Heart left ventricle (tissue), 16 donors: ENCODE measurements around the gene CISD2. TPM values are rescaled to one million over a fixed set of nuclear protein-coding genes. Genes with fewer than 3 reads are reported as not detected.

ENCODE experiments used
- ATAC-seq, 4 donors: fragments of 200-7000 bp; cut with Tn5 transposase; one replicate each; pipeline ENCODE4 v1.9.1; 2020 to 2022; ENCODE audit warnings: moderate library complexity in 4 of 4, mild to moderate bottlenecking in 3 of 4, moderate number of reproducible peaks in 1 of 4
- DNase-seq, 5 donors: peaks; one replicate each; pipeline ENCODE4 v3.0.0-alpha.2; 2020
- H3K27ac ChIP-seq, 12 donors: fragments of 200-600 bp; sonication (generic) in 4 of 12; one replicate each; pipeline versions ENCODE4 v1.5.0 to v1.8.0; 2016 to 2022; ENCODE audit warnings: mild to moderate bottlenecking in 2 of 12
- H3K27me3 ChIP-seq, 9 donors: fragments of 200-600 bp; sonication (generic) in 2 of 9; one replicate each; pipeline versions ENCODE4 v1.5.1 to v1.8.0; 2016 to 2022; ENCODE audit warnings: mild to moderate bottlenecking in 3 of 9
- H3K36me3 ChIP-seq, 9 donors: fragments of 200-600 bp; sonication (generic) in 2 of 9; one replicate each; pipeline versions ENCODE4 v1.5.0 to v1.8.0; 2018 to 2022; ENCODE audit warnings: mild to moderate bottlenecking in 2 of 9
- H3K4me1 ChIP-seq, 12 donors: fragments of 200-600 bp; sonication (generic) in 4 of 12; one replicate each; pipeline versions ENCODE4 v1.5.0 to v1.8.0; 2016 to 2022; ENCODE audit warnings: mild to moderate bottlenecking in 3 of 12
- H3K4me3 ChIP-seq, 12 donors: fragments of 200-600 bp; sonication (generic) in 4 of 12; one replicate each; pipeline versions ENCODE4 v1.5.0 to v1.8.0; 2017 to 2022; ENCODE audit warnings: mild to moderate bottlenecking in 9 of 12, moderate library complexity in 4 of 12
- H3K9me3 ChIP-seq, 12 donors: fragments of 200-600 bp; sonication (generic) in 4 of 12; one replicate each; pipeline versions ENCODE4 v1.5.0 to v1.8.0; 2016 to 2022; ENCODE audit warnings: mild to moderate bottlenecking in 1 of 12
- CTCF ChIP-seq, 12 donors: fragments of 200-600 bp; sonication (generic) in 4 of 12; IDR thresholded peaks; one replicate each; pipeline versions ENCODE4 v1.5.0 to v1.8.0; 2018 to 2022; ENCODE audit warnings: antibody characterized with exemption in 12 of 12, mild to moderate bottlenecking in 5 of 12
- POLR2A ChIP-seq, 2 donors: fragments of 450-650 bp; IDR thresholded peaks; one replicate each; pipeline ENCODE4 v1.6.1; 2017; ENCODE audit warnings: antibody characterized with exemption in 2 of 2, mild to moderate bottlenecking in 2 of 2, moderate library complexity in 2 of 2
- WGBS, 4 donors: extraction: QIAGEN DNeasy Blood & Tissue Kit in 2 of 4; methylation state at CpG; one replicate each; pipeline versions ENCODE4 v1.1.5 to v1.1.7; 2013 to 2018; 5-methylcytosine and 5-hydroxymethylcytosine counted together
- intact Hi-C, 10 donors: fragments of 100-400 bp; cut with DNase I; formaldehyde crosslinking; loops; one replicate each; pipeline versions ENCODE4 v1.11.1 to v1.14.2; 2022
- polyA plus RNA-seq, 2 donors: library from polyadenylated mRNA; stranded (reverse); fragments of 200-250 nt; gene quantifications; one replicate each; pipeline ENCODE4 v1.2.3, GENCODE V29; 2013
- total RNA-seq, 9 donors: library from RNA; depleted of rRNA in 2 of 9; stranded (reverse); fragments of >200 nt in 2 of 9; fragmentation: NEBNext Ultra II Directional in 3 of 9; extraction: Animal tissue kit (Norgen Biotek cat#: 25700) in 3 of 9; gene quantifications; one replicate each; pipeline versions ENCODE4 v1.1.0 to v1.2.4, GENCODE V29; 2016 to 2023
- donor health status: ischemic (EF 13 %, LVEDD 7.1; RV severe dilation, severe dysfunction).
- donor health status: healthy with polysubstance abuse.
- donor health status: DM: no; HTN: yes; CAD: no.
- donor health status: DM: no; HTN: no; CAD: no.
- donor health status: ischemic (EF 25% LVEDD 6.9; RV normal size, moderate dysfunction).
- donor health status: ischemic (EF 25% LVEDD 5.7; RV mildly dilated, moderate dysfunction).
- donor health status: healthy.
- donor health status: DM: yes; HTN: yes; CAD: no.
- donor health status: ischemic (EF 35%, LVEDD 5.7; RV mildly dilated, moderate dysfunction).
- donor health status: nonischemic (EF 11% LVEDD 7.7; RV severe dilation, severe dysfunction).
- donor health status: DM: yes; HTN: yes; CAD: no.
- donor health status: PGD.
- donor health status: ischemic (EF 29% LVEDD 5.4; RV normal size, mild dysfunction).
- donor health status: nonischemic (EF 23%, LVEDD 6.1; RV moderate dilation, normal function).

The CISD2 gene
- total and polyA plus RNA-seq, 11 donors, result 9.0 to 35.8 (median 18.4) TPM

- ATAC-seq, result no peak
- no peaks in the 10 kb centered on the region for H3K9me3 ChIP-seq
- DNase-seq, result no peak
- no peak for TF ChIP-seq POLR2A (IDR thresholded peaks at IDR 0.05)
- TF ChIP-seq CTCF (IDR thresholded peaks at IDR 0.05), result no peak
- peak overlapping the region in 5 of 12 donors; percentile 10 to 100 (median 100) for H3K27ac ChIP-seq
- peaks cover 0 to 35% (median 7%) of the 10 kb centered on the region in 9 donors for H3K36me3 ChIP-seq
- WGBS, 4 donors, result 20 to 29% (median 22%) methylated on average over 4 of the region's 4 CpGs
- no peaks in the 10 kb centered on the region for H3K27me3 ChIP-seq
- H3K4me3 ChIP-seq, result peak overlapping the region in 10 of 12 donors; percentile 1 to 95 (median 90)
- H3K4me1 ChIP-seq, result peaks cover 11 to 66% (median 62%) of the 10 kb centered on the region in 12 donors
- intact Hi-C loops, result loop anchor here in 4 of 10 donors (5.0 to 10.0 kb wide), 4 partner anchors 191 to 319 kb away; partner anchors contain the start of genes SLC9B1 (in 2 of the 4) and NFKB1 (in 1 of the 4)
Observed at GRCh38 chr4:102823464-102823863, 45.3 kb upstream of the CISD2 start.

- intact Hi-C loops, result loop anchor here in 4 of 10 donors (5.0 to 10.0 kb wide), 4 partner anchors 191 to 319 kb away; partner anchors contain the start of genes SLC9B1 (in 2 of the 4) and NFKB1 (in 1 of the 4)
- Histone ChIP-seq H3K27ac (peak overlapping the region in 5 of 12 donors; percentile 10 to 100 (median 100)), H3K27me3 (no peaks in the 10 kb centered on the region), H3K4me1 (peaks cover 9 to 66% (median 62%) of the 10 kb centered on the region in 12 donors), H3K36me3 (peaks cover 0 to 31% (median 7%) of the 10 kb centered on the region in 9 donors), H3K4me3 (peak overlapping the region in 10 of 12 donors; percentile 9 to 95 (median 90)), H3K9me3 (no peaks in the 10 kb centered on the region)
- DNase-seq (no peak), ATAC-seq (no peak)
- WGBS, 4 donors, result 31 to 41% (median 35%) methylated on average over 4 of the region's 4 CpGs
- TF ChIP-seq POLR2A (IDR thresholded peaks at IDR 0.05), result no peak
- no peak for TF ChIP-seq CTCF (IDR thresholded peaks at IDR 0.05)
Observed at GRCh38 chr4:102823897-102824296, 44.9 kb upstream of the CISD2 start.

GRCh38 chr4:102824398-102824797, 44.4 kb upstream of the CISD2 start:
- H3K27me3 ChIP-seq, result no peaks in the 10 kb centered on the region
- WGBS, 4 donors, result 6 to 9% (median 6%) methylated on average over 2 of the region's 2 CpGs
- H3K36me3 ChIP-seq, result peaks cover 0 to 28% (median 7%) of the 10 kb centered on the region in 9 donors
- H3K27ac ChIP-seq, result peak overlapping the region in 11 of 12 donors; percentile 100
- H3K4me3 ChIP-seq, result peak overlapping the region; percentile 83 to 99 (median 91)
- ATAC-seq (no peak), DNase-seq (no peak)
- intact Hi-C loops, result loop anchor here in 4 of 10 donors (5.0 to 10.0 kb wide), 4 partner anchors 190 to 320 kb away; partner anchors contain the start of genes SLC9B1 (in 2 of the 4) and NFKB1 (in 1 of the 4)
- no peaks in the 10 kb centered on the region for H3K9me3 ChIP-seq
- TF ChIP-seq POLR2A (IDR thresholded peaks at IDR 0.05) (no peak), CTCF (IDR thresholded peaks at IDR 0.05) (no peak)
- H3K4me1 ChIP-seq, result peaks cover 6 to 66% (median 61%) of the 10 kb centered on the region in 12 donors

- intact Hi-C loops, result loop anchor here in 6 of 10 donors (2.0 to 10.0 kb wide), 8 partner anchors 43 to 325 kb away; partner anchors contain the start of genes CISD2 (in 3 of the 6), SLC9B1 (in 3 of the 6), MANBA (in 2 of the 6) and NFKB1 (in 2 of the 6)
- ATAC-seq, result no peak
- no peaks in the 10 kb centered on the region for H3K9me3 ChIP-seq
- H3K4me1 ChIP-seq, result peaks cover 4 to 62% (median 52%) of the 10 kb centered on the region in 12 donors
- H3K27me3 ChIP-seq, result no peaks in the 10 kb centered on the region
- peak overlapping the region; percentile 83 to 99 (median 91) for H3K4me3 ChIP-seq
- DNase-seq, result peak in 2 of 5 donors; percentile 41 to 48
- 0 to 1% (median 1%) methylated on average over 23 of the region's 23 CpGs for WGBS, 4 donors
- H3K36me3 ChIP-seq, result peaks cover 0 to 28% (median 7%) of the 10 kb centered on the region in 9 donors
- TF ChIP-seq CTCF (IDR thresholded peaks at IDR 0.05), result no peak
- TF ChIP-seq POLR2A (IDR thresholded peaks at IDR 0.05), result no peak
- peak overlapping the region; percentile 100 for H3K27ac ChIP-seq
Observed at GRCh38 chr4:102825261-102826091, 43.3 kb upstream of the CISD2 start.
